ENCODE measurements around the gene ESD.

ESD gene

DNA sequence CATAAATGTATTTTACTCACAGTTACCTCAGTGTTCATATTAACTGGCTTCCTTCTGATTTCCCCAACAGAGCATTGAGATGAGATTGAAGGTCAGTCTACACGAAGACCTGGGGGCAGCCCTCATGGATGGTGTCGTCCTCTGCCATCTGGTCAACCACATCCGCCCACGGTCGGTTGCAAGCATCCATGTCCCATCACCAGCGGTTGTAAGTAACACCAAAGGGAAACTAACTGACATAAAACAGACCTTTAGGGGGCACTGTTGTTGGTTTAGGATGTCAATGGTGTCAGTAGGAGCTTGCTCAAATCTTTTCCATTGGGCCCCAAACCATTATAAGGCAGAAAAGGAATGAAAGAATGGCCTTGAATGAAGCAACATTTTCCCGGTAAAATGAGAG, 68.2 kb downstream of the ESD start:
- H3K27ac ChIP-seq (ENCODE audit: low read depth, low read length) = no peak overlapping the region
- H3K9me3 ChIP-seq (ENCODE audit: control insufficient read depth, insufficient read depth, low read length) = no peaks in the 10 kb centered on the region
- peaks cover 25% of the 10 kb centered on the region for H3K36me3 ChIP-seq (ENCODE audit: control insufficient read depth, insufficient read depth, low read length)
- no peak overlapping the region for H3K4me3 ChIP-seq (ENCODE audit: low read depth, low read length)
- no peak overlapping the region for H3K9ac ChIP-seq (ENCODE audit: low read depth, low read length)
- H3K27me3 ChIP-seq (ENCODE audit: control insufficient read depth, insufficient read depth, low read length) = no peaks in the 10 kb centered on the region
- no peaks in the 10 kb centered on the region for H3K4me1 ChIP-seq (ENCODE audit: control insufficient read depth, insufficient read depth, low read length)

GRCh38 chr13:46726347-46726746, 70.6 kb downstream of the ESD start:
- no peak overlapping the region for H3K4me3 ChIP-seq (ENCODE audit: low read depth, low read length)
- no peaks in the 10 kb centered on the region for H3K9me3 ChIP-seq (ENCODE audit: control insufficient read depth, insufficient read depth, low read length)
- H3K27me3 ChIP-seq (ENCODE audit: control insufficient read depth, insufficient read depth, low read length) = no peaks in the 10 kb centered on the region
- H3K9ac ChIP-seq (ENCODE audit: low read depth, low read length) = no peak overlapping the region
- peaks cover 27% of the 10 kb centered on the region for H3K36me3 ChIP-seq (ENCODE audit: control insufficient read depth, insufficient read depth, low read length)
- no peaks in the 10 kb centered on the region for H3K4me1 ChIP-seq (ENCODE audit: control insufficient read depth, insufficient read depth, low read length)
- no peak overlapping the region for H3K27ac ChIP-seq (ENCODE audit: low read depth, low read length)
